Mucosa of descending colon (tissue), 3 donors: ENCODE data around the gene MCC. TPM values are rescaled to one million over a fixed set of nuclear protein-coding genes. Genes with fewer than 3 reads are reported as not detected.
A peak's percentile ranks its signal among the peaks of the same experiment; 100 is the strongest.

Experiments used
- ATAC-seq: fragments of 200-7000 bp; cut with Tn5 transposase; one replicate; pipeline ENCODE4 v1.9.1; 2020; ENCODE audit warnings: mild to moderate bottlenecking, moderate library complexity
- DNase-seq, 3 donors: peaks; one replicate each; pipeline ENCODE4 v3.0.0-alpha.2; 2020
- H3K36me3 ChIP-seq: fragments of 200-600 bp; one replicate; pipeline ENCODE4 v1.8.0; 2021; ENCODE audit warnings: low read depth, mild to moderate bottlenecking
- H3K4me1 ChIP-seq: fragments of 200-600 bp; one replicate; pipeline ENCODE4 v1.8.0; 2021; ENCODE audit warnings: low read depth, mild to moderate bottlenecking
- H3K4me3 ChIP-seq: fragments of 200-600 bp; one replicate; pipeline ENCODE4 v1.8.0; 2021; ENCODE audit warnings: mild to moderate bottlenecking
- H3K9me3 ChIP-seq: fragments of 200-600 bp; one replicate; pipeline ENCODE4 v1.8.0; 2021; ENCODE audit warnings: mild to moderate bottlenecking
- intact Hi-C, 2 donors: fragments of 100-400 bp; cut with DNase I in 1 of 2; cut with micrococcal nuclease in 1 of 2; formaldehyde crosslinking; loops; one replicate each; pipeline versions ENCODE4 v1.11.0 to v1.11.1; 2022; cut with DNase I, micrococcal nuclease
- total RNA-seq, 3 donors: library from RNA; stranded (reverse); fragmentation: NEBNext Ultra II Directional in 2 of 3; extraction: Animal tissue kit (Norgen Biotek cat#: 25700) in 2 of 3; gene quantifications; one replicate each; pipeline versions ENCODE4 v1.2.1 to v1.2.4, GENCODE V29; 2021 to 2023
- TF ChIP-seq, protein P1 (sequence below): fragments of 200-600 bp; IDR thresholded peaks from one replicate; pipeline ENCODE4 v1.8.0; 2022; ENCODE audit warnings: antibody characterized with exemption, mild to moderate bottlenecking
- donor health status: DM: no; HTN: no; CAD: no; lungs with moderate emphysema.
- donor health status: DM: no; HTN: no; CAD: no.
- donor health status: DM: no; HTN: yes; CAD: no.

Gene MCC
- total RNA-seq, 3 donors from 2014 or later = 1.5 to 7.4 (median 4.4) TPM

DNA sequence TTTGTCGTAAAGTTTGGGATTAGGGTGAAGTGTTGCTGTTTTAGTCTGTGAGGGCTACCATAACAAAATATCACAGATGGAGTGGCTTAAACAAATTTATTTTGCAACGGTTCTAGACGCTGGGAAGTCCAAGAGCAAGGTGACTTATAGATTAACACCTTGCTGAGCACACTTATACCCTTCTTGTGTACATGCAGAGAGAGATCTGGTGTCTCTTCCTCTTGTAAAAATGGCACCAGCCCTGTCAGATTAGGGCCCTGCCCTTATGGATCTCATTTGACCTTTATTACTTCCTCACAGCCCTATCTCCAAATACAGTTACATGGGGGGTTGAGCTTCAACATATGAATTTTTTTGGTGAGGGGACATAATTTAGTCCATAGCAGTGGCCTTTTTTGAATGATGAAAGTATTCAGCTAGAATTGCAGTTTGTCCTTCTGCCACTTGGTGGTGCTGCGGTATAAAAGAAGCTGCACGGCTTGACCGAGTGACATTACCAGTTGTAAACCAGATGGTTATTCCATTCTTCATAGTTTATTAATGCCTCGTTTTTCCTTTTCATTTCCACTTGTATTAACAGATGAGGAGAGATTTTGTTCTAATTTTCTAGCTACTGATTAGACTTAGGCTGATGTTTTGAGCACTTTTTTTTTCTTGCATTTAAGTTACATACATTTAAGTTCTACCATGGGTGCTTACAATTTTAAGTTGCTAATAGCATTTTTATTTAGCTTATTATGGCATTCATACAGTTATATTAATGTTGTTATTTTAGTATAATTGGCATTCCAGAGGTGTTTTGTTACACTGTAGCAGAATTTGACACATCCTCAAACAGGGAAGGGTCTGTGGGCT is 492.3 kb downstream of the MCC start:
- ATAC-seq = peak; percentile 85
- peaks cover 1% of the 10 kb centered on the region for H3K36me3 ChIP-seq

DNA sequence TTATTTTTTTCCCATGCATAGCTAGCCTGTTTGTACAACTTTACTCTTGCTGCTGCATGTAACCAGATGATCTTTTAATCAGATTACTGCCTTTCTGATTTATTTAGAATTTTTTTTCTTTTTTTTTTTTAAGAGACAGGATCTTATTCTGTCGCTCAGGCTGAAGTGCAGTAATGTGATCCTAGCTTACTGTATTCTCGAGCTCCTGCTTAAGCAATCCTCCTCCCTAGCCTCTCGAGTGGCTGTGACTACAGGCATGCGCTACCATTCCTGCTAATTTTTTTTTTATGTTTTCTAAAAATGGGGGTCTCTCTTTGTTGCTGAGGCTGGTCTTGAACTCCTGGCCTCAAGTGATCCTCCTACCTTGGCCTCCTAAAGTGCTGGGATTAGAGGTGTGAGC is 502.0 kb downstream of the MCC start:
- no peaks in the 10 kb centered on the region for H3K9me3 ChIP-seq
- ATAC-seq (no peak), DNase-seq (no peak)
- intact Hi-C loops = no loop called here
- TF ChIP-seq, protein P1, sequence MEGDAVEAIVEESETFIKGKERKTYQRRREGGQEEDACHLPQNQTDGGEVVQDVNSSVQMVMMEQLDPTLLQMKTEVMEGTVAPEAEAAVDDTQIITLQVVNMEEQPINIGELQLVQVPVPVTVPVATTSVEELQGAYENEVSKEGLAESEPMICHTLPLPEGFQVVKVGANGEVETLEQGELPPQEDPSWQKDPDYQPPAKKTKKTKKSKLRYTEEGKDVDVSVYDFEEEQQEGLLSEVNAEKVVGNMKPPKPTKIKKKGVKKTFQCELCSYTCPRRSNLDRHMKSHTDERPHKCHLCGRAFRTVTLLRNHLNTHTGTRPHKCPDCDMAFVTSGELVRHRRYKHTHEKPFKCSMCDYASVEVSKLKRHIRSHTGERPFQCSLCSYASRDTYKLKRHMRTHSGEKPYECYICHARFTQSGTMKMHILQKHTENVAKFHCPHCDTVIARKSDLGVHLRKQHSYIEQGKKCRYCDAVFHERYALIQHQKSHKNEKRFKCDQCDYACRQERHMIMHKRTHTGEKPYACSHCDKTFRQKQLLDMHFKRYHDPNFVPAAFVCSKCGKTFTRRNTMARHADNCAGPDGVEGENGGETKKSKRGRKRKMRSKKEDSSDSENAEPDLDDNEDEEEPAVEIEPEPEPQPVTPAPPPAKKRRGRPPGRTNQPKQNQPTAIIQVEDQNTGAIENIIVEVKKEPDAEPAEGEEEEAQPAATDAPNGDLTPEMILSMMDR = no peak
- no peaks in the 10 kb centered on the region for H3K36me3 ChIP-seq
- no peaks in the 10 kb centered on the region for H3K4me1 ChIP-seq
- no peak overlapping the region for H3K4me3 ChIP-seq

More for the DNA sequence above, 492.3 kb downstream of the MCC start:
- Histone ChIP-seq H3K4me1 (no peaks in the 10 kb centered on the region), H3K4me3 (no peak overlapping the region), H3K9me3 (no peaks in the 10 kb centered on the region)
- intact Hi-C loops = loop anchor here (10.0 kb wide), 2 partner anchors 519 to 609 kb away; partner anchors contain the start of gene YTHDC2 (in 1 of the 2)
- peak in 2 of 3 donors; percentile 53 to 88 for DNase-seq
- TF ChIP-seq, protein P1 = peak; percentile 84

DNA sequence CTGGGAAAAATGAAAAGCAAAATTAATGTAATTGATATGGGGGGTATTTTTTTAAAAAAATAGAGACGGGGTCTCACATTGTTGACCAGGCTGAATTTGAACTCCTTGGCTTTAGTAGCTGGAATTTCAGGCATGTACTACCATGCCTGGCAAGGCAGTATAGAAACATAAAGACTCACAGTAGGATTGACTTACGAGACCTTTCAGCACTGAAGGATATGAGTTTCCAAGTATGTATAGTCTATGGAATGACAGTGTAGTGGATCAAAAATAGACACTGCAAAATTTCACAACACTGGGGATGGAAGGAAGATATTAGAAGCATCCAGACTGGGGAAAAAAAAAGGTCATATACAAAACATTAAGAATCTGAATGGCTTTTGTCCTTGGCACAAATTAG is 504.9 kb downstream of the MCC start:
- ATAC-seq = no peak
- H3K4me1 ChIP-seq = peaks cover 16% of the 10 kb centered on the region
- TF ChIP-seq, protein P1 = no peak
- H3K4me3 ChIP-seq = no peak overlapping the region
- intact Hi-C loops = no loop called here
- H3K36me3 ChIP-seq = no peaks in the 10 kb centered on the region
- no peaks in the 10 kb centered on the region for H3K9me3 ChIP-seq
- DNase-seq = no peak

DNA sequence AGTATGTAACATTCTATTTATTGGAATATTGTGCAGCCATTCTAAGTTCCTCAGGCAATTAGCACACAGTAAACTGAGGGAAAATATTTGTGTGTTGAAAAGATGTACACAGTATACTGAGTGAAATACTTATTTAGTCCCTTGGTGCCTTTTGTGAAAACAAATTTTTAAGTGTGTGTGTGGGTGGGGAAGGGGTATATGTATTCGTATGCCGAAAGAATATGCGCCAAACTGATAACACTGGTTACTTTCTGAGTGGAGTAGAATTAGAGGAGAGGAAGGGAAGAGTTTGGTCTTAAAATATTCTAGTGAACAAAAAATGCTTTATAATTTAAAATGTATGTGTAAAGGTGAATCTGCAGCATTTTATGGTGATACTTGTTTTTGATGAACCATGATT is 508.5 kb downstream of the MCC start:
- intact Hi-C loops = no loop called here
- no peaks in the 10 kb centered on the region for H3K36me3 ChIP-seq
- TF ChIP-seq, protein P1 = no peak
- ATAC-seq (no peak), DNase-seq (no peak)
- no peaks in the 10 kb centered on the region for H3K9me3 ChIP-seq
- H3K4me3 ChIP-seq = no peak overlapping the region
- peaks cover 20% of the 10 kb centered on the region for H3K4me1 ChIP-seq

DNA sequence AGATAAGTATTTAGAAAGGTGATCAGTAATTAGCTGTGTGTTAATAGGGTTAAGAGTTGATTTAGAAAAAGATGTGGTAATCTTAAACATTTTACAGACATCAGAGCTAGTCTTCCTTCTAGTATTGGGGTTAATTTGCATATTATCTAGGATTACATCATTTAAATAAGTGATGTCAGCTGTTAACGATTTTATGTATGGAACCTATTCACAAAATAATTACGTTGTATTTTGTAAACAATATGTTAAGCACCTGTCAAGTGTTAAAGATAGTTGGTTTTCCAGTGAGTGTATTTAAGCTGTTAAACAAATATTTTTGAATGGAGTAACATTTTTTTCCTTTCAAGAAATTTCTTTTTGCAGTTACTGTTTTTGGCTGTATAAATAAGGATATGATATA is 509.4 kb downstream of the MCC start:
- Histone ChIP-seq H3K4me1 (peaks cover 20% of the 10 kb centered on the region), H3K9me3 (no peaks in the 10 kb centered on the region), H3K4me3 (no peak overlapping the region), H3K36me3 (no peaks in the 10 kb centered on the region)
- TF ChIP-seq, protein P1 = no peak
- ATAC-seq (no peak), DNase-seq (no peak)
- intact Hi-C loops = no loop called here
